Uterus (tissue), 4 donors: Measurements from ENCODE around the gene ATMIN. TPM values are rescaled to one million over a fixed set of nuclear protein-coding genes. Genes with fewer than 3 reads are reported as not detected.
A peak's percentile ranks its signal among the peaks of the same experiment; 100 is the strongest.

Source experiments
- DNase-seq, 2 donors: peaks; one replicate each; pipeline ENCODE4 v3.0.0-alpha.2; 2019 to 2020
- H3K27ac ChIP-seq, 2 donors: fragments of 200-600 bp; sonication (generic); 1 replicate in 1 of 2; 2 replicates in 1 of 2; pipeline ENCODE4 v1.5.1; 2016 to 2018
- H3K27me3 ChIP-seq, 2 donors: fragments of 200-600 bp; sonication (generic); one replicate each; pipeline ENCODE4 v1.5.1; 2018 to 2019; ENCODE audit warnings: control low read depth in 1 of 2
- H3K36me3 ChIP-seq, 2 donors: fragments of 200-600 bp; sonication (generic); one replicate each; pipeline ENCODE4 v1.5.1; 2019; ENCODE audit warnings: control low read depth in 1 of 2
- H3K4me1 ChIP-seq, 2 donors: fragments of 200-600 bp; sonication (generic); one replicate each; pipeline ENCODE4 v1.5.1; 2018 to 2019; ENCODE audit warnings: control low read depth in 1 of 2
- H3K4me3 ChIP-seq, 2 donors: fragments of 200-600 bp; sonication (generic); 1 replicate in 1 of 2; 2 replicates in 1 of 2; pipeline ENCODE4 v1.5.1; 2018 to 2019; ENCODE audit warnings: mild to moderate bottlenecking in 1 of 2
- H3K9me3 ChIP-seq, 2 donors: fragments of 200-600 bp; sonication (generic); one replicate each; pipeline ENCODE4 v1.5.1; 2019; ENCODE audit warnings: control low read depth in 1 of 2
- CTCF ChIP-seq, 4 experiments: fragments of 200-600 bp in 2 of 4; fragments of 450-650 bp in 2 of 4; sonication (generic) in 2 of 4; IDR thresholded peaks; one replicate each; pipeline ENCODE4 v1.5.1; 2016 to 2019; ENCODE audit warnings: antibody characterized with exemption in 4 of 4, mild to moderate bottlenecking in 2 of 4, moderate library complexity in 1 of 4
- POLR2A ChIP-seq, 2 donors: fragments of 450-650 bp; IDR thresholded peaks; one replicate each; pipeline ENCODE4 v1.6.1; 2016; ENCODE audit warnings: antibody characterized with exemption in 2 of 2, mild to moderate bottlenecking in 1 of 2, moderate library complexity in 1 of 2
- intact Hi-C: fragments of 100-400 bp; cut with DNase I; formaldehyde crosslinking; loops from one replicate; pipeline ENCODE4 v1.15.1; 2023; ENCODE audit warnings: low total_unique reads
- total RNA-seq, 4 donors: library from RNA; depleted of rRNA in 3 of 4; stranded (reverse); fragments of >200 nt in 3 of 4; gene quantifications; one replicate each; pipeline versions ENCODE4 v1.1.0 to v1.2.4, GENCODE V29; 2014 to 2023
- donor health status: DM: yes; HTN: yes; CAD: no.

The ATMIN gene
- total RNA-seq, 4 donors from 2014 or later: 17.2 to 51.8 (median 29.8) TPM

DNA sequence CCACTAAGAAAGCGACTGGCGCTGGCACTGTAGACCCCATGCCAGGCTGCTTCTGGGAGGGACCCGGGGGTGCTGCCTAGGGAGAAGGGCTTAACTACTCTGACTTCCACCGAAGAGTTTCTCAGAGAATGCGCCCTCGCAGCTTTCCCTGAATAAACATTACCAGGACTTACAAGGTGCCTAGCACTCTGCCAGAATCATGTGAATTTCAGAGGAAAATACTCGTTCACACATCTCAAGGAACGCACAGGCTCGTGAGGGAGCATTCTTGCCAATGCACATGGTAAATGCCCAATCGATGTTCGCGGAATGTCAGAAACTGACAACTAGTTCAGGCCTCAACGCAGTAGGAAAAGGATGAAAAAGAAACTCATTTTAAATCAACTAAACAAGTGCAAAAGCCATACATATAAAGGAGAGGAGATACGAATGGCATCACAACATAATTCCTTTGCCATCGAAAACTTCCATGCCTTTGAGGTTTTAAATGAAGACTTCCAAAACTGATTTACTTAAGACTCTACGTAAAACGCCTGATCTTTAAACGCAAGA lies 30.0 kb upstream of the ATMIN start:
- Histone ChIP-seq H3K27ac (peak overlapping the region; percentile 95 to 98), H3K36me3 (no peaks in the 10 kb centered on the region), H3K27me3 (no peaks in the 10 kb centered on the region), H3K4me3 (peak overlapping the region; percentile 81 to 92), H3K9me3 (no peaks in the 10 kb centered on the region), H3K4me1 (peaks cover 4 to 5% of the 10 kb centered on the region in 2 donors)
- intact Hi-C loops: loop anchor here (10.0 kb wide), 1 partner anchor 71 kb away; no protein-coding TSS in a partner anchor
- no peak for TF ChIP-seq CTCF (IDR thresholded peaks at IDR 0.05)
- TF ChIP-seq POLR2A (IDR thresholded peaks at IDR 0.05): no peak
- peak in 1 of 2 donors; percentile 16 for DNase-seq

DNA sequence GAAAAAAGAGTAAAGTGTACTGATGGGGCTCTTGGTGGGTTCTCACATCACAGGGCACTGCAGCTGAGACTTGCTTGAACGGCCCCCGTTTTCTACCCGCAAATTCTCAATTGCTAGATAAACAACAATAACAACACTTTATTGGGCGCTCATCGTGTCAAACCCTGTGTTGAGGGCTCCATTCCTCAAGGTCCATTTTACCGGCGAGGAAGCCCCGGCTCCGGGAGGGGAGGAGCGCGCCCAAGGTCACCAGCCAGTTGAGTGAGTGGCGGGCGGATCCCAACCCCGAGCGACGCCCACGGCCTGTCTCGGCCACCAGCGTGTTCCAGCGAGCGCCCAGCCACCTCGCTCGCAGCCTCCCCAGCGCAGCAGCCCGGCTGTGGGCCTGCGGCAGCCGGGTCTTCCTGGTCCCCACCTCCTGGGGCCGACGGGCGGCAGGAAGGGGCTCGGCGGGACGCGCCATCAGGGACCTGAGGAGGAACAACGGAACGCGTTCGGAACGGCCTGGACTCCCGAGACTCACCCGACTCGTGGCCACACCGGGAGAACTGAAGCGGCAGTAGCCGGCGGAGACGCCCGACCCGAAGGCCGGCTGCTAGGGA lies 29.3 kb upstream of the ATMIN start:
- Histone ChIP-seq H3K27me3 (no peaks in the 10 kb centered on the region), H3K4me3 (peak overlapping the region; percentile 81 to 92), H3K36me3 (no peaks in the 10 kb centered on the region), H3K9me3 (no peaks in the 10 kb centered on the region), H3K4me1 (peaks cover 4 to 5% of the 10 kb centered on the region in 2 donors), H3K27ac (peak overlapping the region; percentile 95 to 98)
- DNase-seq: peak; percentile 51 to 55
- TF ChIP-seq POLR2A (IDR thresholded peaks at IDR 0.05): no peak
- no peak for TF ChIP-seq CTCF (IDR thresholded peaks at IDR 0.05)
- intact Hi-C loops: loop anchor here (10.0 kb wide), 1 partner anchor 72 kb away; no protein-coding TSS in a partner anchor

- no peaks in the 10 kb centered on the region for H3K27me3 ChIP-seq
- H3K36me3 ChIP-seq: no peaks in the 10 kb centered on the region
- intact Hi-C loops: loop anchor here (10.0 kb wide), 1 partner anchor 72 kb away; no protein-coding TSS in a partner anchor
- H3K4me1 ChIP-seq: peaks cover 4 to 5% of the 10 kb centered on the region in 2 donors
- TF ChIP-seq POLR2A (IDR thresholded peaks at IDR 0.05) (peak; percentile 78 to 86), CTCF (IDR thresholded peaks at IDR 0.05) (peak in 3 of 4 experiments; percentile 20 to 38 (median 30))
- peak within 1 kb of the TSS; percentile 81 to 92 for H3K4me3 ChIP-seq
- H3K27ac ChIP-seq: peak within 1 kb of the TSS; percentile 95 to 98
- DNase-seq: peak; percentile 99
- H3K9me3 ChIP-seq: no peaks in the 10 kb centered on the region
Observed at GRCh38 chr16:81006813-81007695, 28.6 kb upstream of the ATMIN start, which contains the start of the genes CENPN and CMC2. TSS of gene CENPN (plus strand) at chr16:81007214. CDS start at chr16:81011940, 4,726 bp downstream. TSS of gene CMC2 (minus strand) at chr16:81006885. CDS start at chr16:80997394, 9,491 bp downstream.

DNA sequence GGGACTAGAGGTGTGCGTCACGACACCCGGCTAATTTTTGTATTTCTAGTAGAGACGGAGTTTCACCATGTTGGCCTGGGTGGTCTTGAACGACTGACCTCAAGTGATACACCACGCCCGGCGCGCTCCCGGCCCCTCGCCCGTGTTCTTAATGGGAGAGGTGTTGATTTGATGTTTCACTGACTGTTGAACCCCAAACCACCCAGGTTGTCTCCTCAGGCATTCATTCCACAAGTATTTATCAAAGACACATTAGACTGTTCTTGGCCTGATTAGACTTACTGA lies 27.2 kb upstream of the ATMIN start:
- intact Hi-C loops: loop anchor here (10.0 kb wide), 1 partner anchor 74 kb away; no protein-coding TSS in a partner anchor
- H3K9me3 ChIP-seq: no peaks in the 10 kb centered on the region
- peak in 1 of 2 donors; percentile 17 for DNase-seq
- no peaks in the 10 kb centered on the region for H3K36me3 ChIP-seq
- no peaks in the 10 kb centered on the region for H3K27me3 ChIP-seq
- no peak overlapping the region for H3K27ac ChIP-seq
- TF ChIP-seq POLR2A (IDR thresholded peaks at IDR 0.05) (no peak), CTCF (IDR thresholded peaks at IDR 0.05) (no peak)
- no peak overlapping the region for H3K4me3 ChIP-seq
- H3K4me1 ChIP-seq: peaks cover 4 to 5% of the 10 kb centered on the region in 2 donors
